Astrocyte (in vitro differentiated cells and primary cell): Measurements from ENCODE around the gene GP5. TPM values are rescaled to one million over a fixed set of nuclear protein-coding genes. Genes with fewer than 3 reads are reported as not detected.
A peak's percentile ranks its signal among the peaks of the same experiment; 100 is the strongest.

Experiments
- DNase-seq: peaks from one replicate; pipeline ENCODE4 v3.0.0-alpha.2; 2010; ENCODE audit warnings: low read depth
- FAIRE-seq: peaks from 2 replicates; lab custom pipeline; 2011; peaks lifted over from hg19 to GRCh38; lab: Jason Lieb, UNC
- H2AFZ ChIP-seq: 2 replicates; pipeline ENCODE4 v1.6.0; 2012; ENCODE audit warnings: low read depth, low read length, inconsistent platforms
- H3K27ac ChIP-seq: 2 replicates; pipeline ENCODE4 v1.5.1; 2011; ENCODE audit warnings: low read depth, low read length, inconsistent platforms
- H3K27me3 ChIP-seq: 2 replicates; pipeline ENCODE4 v1.6.0; 2011; ENCODE audit warnings: low read length, inconsistent platforms; ENCODE audit not compliant: insufficient read depth
- H3K36me3 ChIP-seq: 2 replicates; pipeline ENCODE4 v1.5.1; 2011; ENCODE audit warnings: low read length, inconsistent platforms; ENCODE audit not compliant: insufficient read depth
- H3K4me1 ChIP-seq: 2 replicates; pipeline ENCODE4 v1.5.1; 2011; ENCODE audit warnings: low read length, inconsistent platforms; ENCODE audit not compliant: insufficient read depth
- H3K4me2 ChIP-seq: 2 replicates; pipeline ENCODE4 v1.6.0; 2012; ENCODE audit warnings: low read length, inconsistent platforms
- H3K4me3 ChIP-seq: 2 replicates; pipeline ENCODE4 v1.5.1; 2011; ENCODE audit warnings: low read depth, mild to moderate bottlenecking, low read length, inconsistent platforms; ENCODE audit not compliant: insufficient read depth
- H3K79me2 ChIP-seq: 2 replicates; pipeline ENCODE4 v1.6.0; 2012; ENCODE audit warnings: mild to moderate bottlenecking, low read length, inconsistent platforms; ENCODE audit not compliant: insufficient read depth
- H3K9ac ChIP-seq: 2 replicates; pipeline ENCODE4 v1.6.0; 2012; ENCODE audit warnings: mild to moderate bottlenecking, low read length, inconsistent platforms
- H3K9me3 ChIP-seq: 2 replicates; pipeline ENCODE4 v1.5.1; 2012; ENCODE audit warnings: low read depth, mild to moderate bottlenecking, low read length, inconsistent platforms; ENCODE audit not compliant: insufficient read depth
- H4K20me1 ChIP-seq: 2 replicates; pipeline ENCODE4 v1.6.0; 2012; ENCODE audit warnings: low read length, inconsistent platforms; ENCODE audit not compliant: insufficient read depth
- H3K27ac Mint-ChIP-seq: one replicate; pipeline ENCODE4 v1.8.0; 2021; ENCODE audit warnings: mild to moderate bottlenecking, mixed read lengths; ENCODE audit not compliant: unreplicated experiment
- H3K27me3 Mint-ChIP-seq: one replicate; pipeline ENCODE4 v1.8.0; 2021; ENCODE audit warnings: low read depth, mixed read lengths; ENCODE audit not compliant: unreplicated experiment
- H3K36me3 Mint-ChIP-seq: one replicate; pipeline ENCODE4 v1.8.0; 2021; ENCODE audit warnings: low read depth, mixed read lengths; ENCODE audit not compliant: unreplicated experiment
- H3K4me1 Mint-ChIP-seq: one replicate; pipeline ENCODE4 v1.8.0; 2021; ENCODE audit warnings: low read depth, mixed read lengths; ENCODE audit not compliant: unreplicated experiment
- H3K4me3 Mint-ChIP-seq: one replicate; pipeline ENCODE4 v1.8.0; 2021; ENCODE audit warnings: mild to moderate bottlenecking, moderate library complexity, mixed read lengths; ENCODE audit not compliant: unreplicated experiment
- H3K9me3 Mint-ChIP-seq: one replicate; pipeline ENCODE4 v1.8.0; 2021; ENCODE audit warnings: mild to moderate bottlenecking, mixed read lengths; ENCODE audit not compliant: unreplicated experiment
- EZH2 ChIP-seq: IDR thresholded peaks from 2 replicates; pipeline ENCODE4 v1.6.1; 2012; ENCODE audit warnings: mild to moderate bottlenecking, low read length, inconsistent platforms; ENCODE audit not compliant: insufficient read depth
- total RNA-seq: library from RNA; stranded (reverse); gene quantifications from 2 replicates; pipeline ENCODE4 v1.2.1, GENCODE V29; 2021
- TF ChIP-seq, protein P1 (sequence below): IDR thresholded peaks from 2 replicates; pipeline ENCODE4 v1.5.1; 2011; ENCODE audit warnings: low read depth, mild to moderate bottlenecking, inconsistent platforms, low read length, moderate library complexity; ENCODE audit not compliant: insufficient read depth

Gene GP5
- total RNA-seq, 1 donor from 2014 or later = not detected

GRCh38 chr3:194373028-194373427 is 26.0 kb downstream of the GP5 start:
- Histone ChIP-seq H3K27me3 (peaks cover 8% of the 10 kb centered on the region), H3K36me3 (no peaks in the 10 kb centered on the region), H2AFZ (no peak overlapping the region), H3K9ac (no peak overlapping the region), H3K27ac (no peak overlapping the region), H3K79me2 (no peaks in the 10 kb centered on the region), H3K4me1 (peaks cover 24% of the 10 kb centered on the region), H3K4me2 (no peak overlapping the region), H3K9me3 (no peaks in the 10 kb centered on the region), H4K20me1 (no peaks in the 10 kb centered on the region), H3K4me3 (no peak overlapping the region)
- Mint-ChIP-seq H3K27ac (no peak overlapping the region), H3K4me1 (peaks cover 27% of the 10 kb centered on the region), H3K4me3 (no peak overlapping the region), H3K9me3 (no peaks in the 10 kb centered on the region), H3K36me3 (no peaks in the 10 kb centered on the region), H3K27me3 (peaks cover 20% of the 10 kb centered on the region)
- FAIRE-seq (no peak), DNase-seq (no peak)
- TF ChIP-seq, protein P1, sequence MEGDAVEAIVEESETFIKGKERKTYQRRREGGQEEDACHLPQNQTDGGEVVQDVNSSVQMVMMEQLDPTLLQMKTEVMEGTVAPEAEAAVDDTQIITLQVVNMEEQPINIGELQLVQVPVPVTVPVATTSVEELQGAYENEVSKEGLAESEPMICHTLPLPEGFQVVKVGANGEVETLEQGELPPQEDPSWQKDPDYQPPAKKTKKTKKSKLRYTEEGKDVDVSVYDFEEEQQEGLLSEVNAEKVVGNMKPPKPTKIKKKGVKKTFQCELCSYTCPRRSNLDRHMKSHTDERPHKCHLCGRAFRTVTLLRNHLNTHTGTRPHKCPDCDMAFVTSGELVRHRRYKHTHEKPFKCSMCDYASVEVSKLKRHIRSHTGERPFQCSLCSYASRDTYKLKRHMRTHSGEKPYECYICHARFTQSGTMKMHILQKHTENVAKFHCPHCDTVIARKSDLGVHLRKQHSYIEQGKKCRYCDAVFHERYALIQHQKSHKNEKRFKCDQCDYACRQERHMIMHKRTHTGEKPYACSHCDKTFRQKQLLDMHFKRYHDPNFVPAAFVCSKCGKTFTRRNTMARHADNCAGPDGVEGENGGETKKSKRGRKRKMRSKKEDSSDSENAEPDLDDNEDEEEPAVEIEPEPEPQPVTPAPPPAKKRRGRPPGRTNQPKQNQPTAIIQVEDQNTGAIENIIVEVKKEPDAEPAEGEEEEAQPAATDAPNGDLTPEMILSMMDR = no peak
- no peak for TF ChIP-seq EZH2

DNA sequence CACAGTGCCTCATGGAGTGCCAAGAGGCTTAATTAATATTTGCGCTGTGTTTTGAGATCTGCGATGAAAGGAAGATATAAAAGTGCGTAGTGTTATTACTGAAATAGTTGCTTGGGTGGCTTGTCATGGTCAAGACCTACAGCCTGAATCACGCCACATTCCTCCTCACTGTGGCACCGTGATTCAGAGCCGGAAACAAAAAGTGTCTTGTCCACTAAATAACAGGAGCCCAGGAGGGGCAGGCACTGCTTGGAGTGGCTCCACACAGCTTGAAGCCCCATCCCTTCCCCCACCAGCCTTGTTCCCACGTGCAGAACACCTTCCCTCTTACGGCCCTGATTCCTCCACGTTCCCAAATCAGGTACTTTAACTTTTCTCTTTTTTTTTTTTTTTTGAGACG is 28.3 kb downstream of the GP5 start:
- H3K4me3 ChIP-seq = no peak overlapping the region
- H2AFZ ChIP-seq = no peak overlapping the region
- peaks cover 25% of the 10 kb centered on the region for H3K4me1 ChIP-seq
- H3K27me3 ChIP-seq = peaks cover 6% of the 10 kb centered on the region
- no peaks in the 10 kb centered on the region for H3K36me3 Mint-ChIP-seq
- no peaks in the 10 kb centered on the region for H4K20me1 ChIP-seq
- no peak overlapping the region for H3K9ac ChIP-seq
- H3K27me3 Mint-ChIP-seq = peaks cover 20% of the 10 kb centered on the region
- H3K4me2 ChIP-seq = no peak overlapping the region
- H3K4me3 Mint-ChIP-seq = peak overlapping the region; percentile 50
- no peaks in the 10 kb centered on the region for H3K9me3 Mint-ChIP-seq
- DNase-seq (no peak), FAIRE-seq (no peak)
- H3K27ac Mint-ChIP-seq = no peak overlapping the region
- H3K9me3 ChIP-seq = no peaks in the 10 kb centered on the region
- TF ChIP-seq, protein P1 = no peak
- no peak for TF ChIP-seq EZH2
- H3K79me2 ChIP-seq = no peaks in the 10 kb centered on the region
- H3K4me1 Mint-ChIP-seq = peaks cover 31% of the 10 kb centered on the region
- H3K27ac ChIP-seq = no peak overlapping the region
- no peaks in the 10 kb centered on the region for H3K36me3 ChIP-seq

- Histone ChIP-seq H3K9me3 (no peaks in the 10 kb centered on the region), H3K4me3 (no peak within 1 kb of the TSS), H3K36me3 (no peaks in the 10 kb centered on the region), H3K4me1 (peaks cover 33% of the 10 kb centered on the region), H3K27ac (no peak within 1 kb of the TSS), H3K4me2 (peak within 1 kb of the TSS; percentile 54), H3K9ac (no peak within 1 kb of the TSS), H4K20me1 (no peaks in the 10 kb centered on the region), H3K27me3 (peaks cover 6% of the 10 kb centered on the region), H3K79me2 (no peaks in the 10 kb centered on the region), H2AFZ (peak within 1 kb of the TSS; percentile 32)
- no peaks in the 10 kb centered on the region for H3K36me3 Mint-ChIP-seq
- FAIRE-seq (no peak), DNase-seq (peak; percentile 63)
- TF ChIP-seq EZH2 = no peak
- TF ChIP-seq, protein P1 = no peak
- no peaks in the 10 kb centered on the region for H3K9me3 Mint-ChIP-seq
- peaks cover 34% of the 10 kb centered on the region for H3K4me1 Mint-ChIP-seq
- H3K27ac Mint-ChIP-seq = no peak within 1 kb of the TSS
- H3K27me3 Mint-ChIP-seq = peaks cover 20% of the 10 kb centered on the region
- H3K4me3 Mint-ChIP-seq = peak within 1 kb of the TSS; percentile 50
Observed at GRCh38 chr3:194369522-194370279, 29.4 kb downstream of the GP5 start, which contains the start of gene LRRC15. TSS of gene LRRC15 (minus strand) at chr3:194369743. CDS start at chr3:194361043, 8,700 bp downstream.
